Smooth muscle cell (in vitro differentiated cells): ENCODE results near the gene TEX9. TPM values are rescaled to one million over a fixed set of nuclear protein-coding genes. Genes with fewer than 3 reads are reported as not detected.
"Not testable (repeated sequence)": the region's sequence is repeated elsewhere in the genome, so short reads cannot be mapped to it uniquely, and the experiment has no call there.

Source experiments
- DNase-seq: peaks from one replicate; lab custom pipeline; 2025; ENCODE audit not compliant: unreplicated experiment; lab: John Stamatoyannopoulos, UW
- H2AFZ ChIP-seq: fragments of 200-600 bp; sonication (generic); 2 replicates; pipeline ENCODE4 v1.6.0; 2016; ENCODE audit warnings: antibody characterized with exemption, low read depth, mild to moderate bottlenecking
- H3F3A ChIP-seq: fragments of 200-600 bp; sonication (generic); 2 replicates; pipeline ENCODE4 v1.6.0; 2017; ENCODE audit warnings: antibody characterized with exemption, low read depth
- H3K27ac ChIP-seq: fragments of 200-600 bp; sonication (generic); 2 replicates; pipeline ENCODE4 v1.5.1; 2016; ENCODE audit warnings: low read depth, mild to moderate bottlenecking
- H3K27me3 ChIP-seq: fragments of 200-600 bp; sonication (generic); 2 replicates; pipeline ENCODE4 v1.6.1; 2016; ENCODE audit warnings: low read depth, mild to moderate bottlenecking
- H3K36me3 ChIP-seq: fragments of 200-600 bp; sonication (generic); 2 replicates; pipeline ENCODE4 v1.5.1; 2016; ENCODE audit warnings: low read depth
- H3K4me1 ChIP-seq: fragments of 200-600 bp; sonication (generic); 2 replicates; pipeline ENCODE4 v1.5.1; 2016; ENCODE audit warnings: low read depth
- H3K4me2 ChIP-seq: fragments of 200-600 bp; sonication (generic); 2 replicates; pipeline ENCODE4 v1.6.0; 2016; ENCODE audit warnings: mild to moderate bottlenecking
- H3K4me3 ChIP-seq: fragments of 200-600 bp; sonication (generic); 2 replicates; pipeline ENCODE4 v1.5.1; 2016; ENCODE audit warnings: mild to moderate bottlenecking
- H3K79me2 ChIP-seq: fragments of 200-600 bp; sonication (generic); 2 replicates; pipeline ENCODE4 v1.6.0; 2016; ENCODE audit warnings: low read depth, mild to moderate bottlenecking
- H3K9ac ChIP-seq: fragments of 200-600 bp; sonication (generic); 2 replicates; pipeline ENCODE4 v1.6.0; 2016; ENCODE audit warnings: low read depth
- H3K9me3 ChIP-seq: fragments of 200-600 bp; sonication (generic); replicated peaks from 2 replicates; pipeline ENCODE4 v1.5.1; 2016; ENCODE audit warnings: low read depth
- H4K20me1 ChIP-seq: fragments of 200-600 bp; sonication (generic); 2 replicates; pipeline ENCODE4 v1.6.0; 2016; ENCODE audit warnings: low read depth
- CTCF ChIP-seq: fragments of 200-600 bp; sonication (generic); IDR thresholded peaks from 2 replicates; pipeline ENCODE4 v1.5.1; 2017; ENCODE audit warnings: borderline replicate concordance, mild to moderate bottlenecking, antibody characterized with exemption; ENCODE audit not compliant: insufficient read depth, poor library complexity, severe bottlenecking
- WGBS: methylation state at CpG from one replicate; pipeline ENCODE4 v1.1.7; 2016; ENCODE audit warnings: low lambda C conversion rate; 5-methylcytosine and 5-hydroxymethylcytosine counted together
- polyA plus RNA-seq: library from polyadenylated mRNA; unstranded; fragments of >200 nt; fragmentation: Nextera tagmentation; extraction: Ambion mirVana; gene quantifications from 2 replicates; pipeline ENCODE4 v1.2.1, GENCODE V29; 2016
- total RNA-seq: library from RNA; depleted of rRNA; stranded (reverse); fragments of >200 nt; gene quantifications from 2 replicates; pipeline ENCODE4 v1.2.3, GENCODE V29; 2014

TEX9 gene
- total and polyA plus RNA-seq, 2 experiments from 2014 or later, result 4.0 to 5.3 TPM

- no peaks in the 10 kb centered on the region for H3F3A ChIP-seq
Observed at GRCh38 chr15:56394909-56395308, 29.7 kb downstream of the TEX9 start.

GRCh38 chr15:56397325-56397724 lies 32.1 kb downstream of the TEX9 start:
- DNase-seq, H2AFZ ChIP-seq, H4K20me1 ChIP-seq: not testable (repeated sequence)

More at GRCh38 chr15:56394909-56395308, 29.7 kb downstream of the TEX9 start:
- no peak for TF ChIP-seq CTCF
- no peaks in the 10 kb centered on the region for H3K27me3 ChIP-seq
- no peaks in the 10 kb centered on the region for H4K20me1 ChIP-seq
- WGBS, result 87% methylated on average over 1 of the region's 1 CpG
- H3K27ac ChIP-seq, result no peak overlapping the region
- no peaks in the 10 kb centered on the region for H3K36me3 ChIP-seq
- H2AFZ ChIP-seq, result no peak overlapping the region
- H3K4me3 ChIP-seq, result no peak overlapping the region
- no peak for DNase-seq
- H3K4me1 ChIP-seq, result no peaks in the 10 kb centered on the region
- H3K9me3 ChIP-seq, result no peaks in the 10 kb centered on the region
- H3K79me2 ChIP-seq, result no peaks in the 10 kb centered on the region
- no peak overlapping the region for H3K9ac ChIP-seq
- H3K4me2 ChIP-seq, result no peak overlapping the region

GRCh38 chr15:56399209-56399608 lies 34.0 kb downstream of the TEX9 start:
- not testable (repeated sequence) for H3F3A ChIP-seq, H3K27me3 ChIP-seq, H3K27ac ChIP-seq, H3K4me3 ChIP-seq, H2AFZ ChIP-seq, H3K4me2 ChIP-seq, H3K4me1 ChIP-seq, DNase-seq, H4K20me1 ChIP-seq, H3K36me3 ChIP-seq, H3K9me3 ChIP-seq, H3K79me2 ChIP-seq, H3K9ac ChIP-seq
- WGBS, result 96% methylated on average over 11 of the region's 11 CpGs

More at GRCh38 chr15:56397325-56397724, 32.1 kb downstream of the TEX9 start:
- not testable (repeated sequence) for H3K4me3 ChIP-seq, H3K9me3 ChIP-seq, H3F3A ChIP-seq, H3K79me2 ChIP-seq, H3K4me1 ChIP-seq, H3K36me3 ChIP-seq, H3K9ac ChIP-seq, H3K4me2 ChIP-seq, H3K27ac ChIP-seq, H3K27me3 ChIP-seq
- 93% methylated on average over 3 of the region's 3 CpGs for WGBS

GRCh38 chr15:56410721-56411120 lies 45.5 kb downstream of the TEX9 start:
- Histone ChIP-seq H3K27me3 (no peaks in the 10 kb centered on the region), H3K4me1 (no peaks in the 10 kb centered on the region), H3K4me2 (peak overlapping the region; percentile 13), H3K79me2 (no peaks in the 10 kb centered on the region), H3K9ac (no peak overlapping the region), H4K20me1 (no peaks in the 10 kb centered on the region), H3K4me3 (no peak overlapping the region), H3K36me3 (no peaks in the 10 kb centered on the region), H3K9me3 (no peaks in the 10 kb centered on the region), H2AFZ (no peak overlapping the region), H3F3A (no peaks in the 10 kb centered on the region), H3K27ac (no peak overlapping the region)
- no peak for DNase-seq
- TF ChIP-seq CTCF, result no peak

- Histone ChIP-seq H3K4me1 (no peaks in the 10 kb centered on the region), H3K36me3 (no peaks in the 10 kb centered on the region), H3F3A (no peaks in the 10 kb centered on the region), H3K27ac (no peak overlapping the region), H3K79me2 (no peaks in the 10 kb centered on the region), H2AFZ (no peak overlapping the region), H3K4me3 (no peak overlapping the region), H4K20me1 (no peaks in the 10 kb centered on the region), H3K27me3 (no peaks in the 10 kb centered on the region), H3K4me2 (peak overlapping the region; percentile 13), H3K9me3 (no peaks in the 10 kb centered on the region), H3K9ac (no peak overlapping the region)
- DNase-seq, result no peak
- TF ChIP-seq CTCF, result no peak
- 54% methylated on average over 2 of the region's 2 CpGs for WGBS
Observed at GRCh38 chr15:56411122-56411749, 46.0 kb downstream of the TEX9 start.

GRCh38 chr15:56413114-56413733 lies 48.0 kb downstream of the TEX9 start:
- 100% methylated on average over 1 of the region's 1 CpG for WGBS

More at GRCh38 chr15:56413114-56413733, 48.0 kb downstream of the TEX9 start:
- not testable (repeated sequence) for H3K4me3 ChIP-seq, H3K27ac ChIP-seq, H3K9me3 ChIP-seq, H3K4me2 ChIP-seq, H3K9ac ChIP-seq, H3K36me3 ChIP-seq, H2AFZ ChIP-seq, H4K20me1 ChIP-seq, H3K4me1 ChIP-seq, H3K27me3 ChIP-seq, H3F3A ChIP-seq, H3K79me2 ChIP-seq, DNase-seq
